OCI-LY1 (cell line): ENCODE data around the gene SLC38A4.

Experiments
- EZH2 ChIP-seq: fragments of 200-600 bp; sonication (generic), shearing (Covaris generic); IDR thresholded peaks from 2 replicates; pipeline ENCODE4 v1.8.0; 2017; ENCODE audit warnings: borderline replicate concordance, mixed run types, mild to moderate bottlenecking, antibody characterized with exemption, low read length, moderate library complexity, mixed read lengths
- TF ChIP-seq, protein P1 (sequence below): fragments of 200-600 bp; sonication (generic), shearing (Covaris generic); IDR thresholded peaks from 2 replicates; pipeline ENCODE4 v1.5.1; 2017; ENCODE audit warnings: mild to moderate bottlenecking, antibody characterized with exemption, low read length, moderate library complexity, mixed read lengths

DNA sequence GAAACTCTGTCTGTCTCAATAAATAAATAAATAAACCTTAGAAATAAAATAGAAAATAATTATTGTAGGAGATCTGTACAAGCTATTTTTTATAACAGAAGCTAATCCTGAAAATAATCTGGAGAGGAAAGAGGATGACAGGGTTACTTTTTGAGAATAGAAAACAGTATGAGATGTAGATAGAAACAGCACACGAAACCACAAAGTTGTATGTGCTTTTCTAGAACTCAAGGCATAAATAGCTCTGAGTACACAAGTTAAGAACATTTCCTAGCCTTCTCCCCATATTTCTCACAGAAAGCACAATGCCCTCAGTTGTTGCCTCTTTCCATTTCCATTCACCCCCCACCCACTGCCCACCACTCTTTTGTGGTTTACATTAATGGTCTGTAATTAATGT is 35.7 kb downstream of the SLC38A4 start:
- TF ChIP-seq EZH2, result no peak
- TF ChIP-seq, protein P1, sequence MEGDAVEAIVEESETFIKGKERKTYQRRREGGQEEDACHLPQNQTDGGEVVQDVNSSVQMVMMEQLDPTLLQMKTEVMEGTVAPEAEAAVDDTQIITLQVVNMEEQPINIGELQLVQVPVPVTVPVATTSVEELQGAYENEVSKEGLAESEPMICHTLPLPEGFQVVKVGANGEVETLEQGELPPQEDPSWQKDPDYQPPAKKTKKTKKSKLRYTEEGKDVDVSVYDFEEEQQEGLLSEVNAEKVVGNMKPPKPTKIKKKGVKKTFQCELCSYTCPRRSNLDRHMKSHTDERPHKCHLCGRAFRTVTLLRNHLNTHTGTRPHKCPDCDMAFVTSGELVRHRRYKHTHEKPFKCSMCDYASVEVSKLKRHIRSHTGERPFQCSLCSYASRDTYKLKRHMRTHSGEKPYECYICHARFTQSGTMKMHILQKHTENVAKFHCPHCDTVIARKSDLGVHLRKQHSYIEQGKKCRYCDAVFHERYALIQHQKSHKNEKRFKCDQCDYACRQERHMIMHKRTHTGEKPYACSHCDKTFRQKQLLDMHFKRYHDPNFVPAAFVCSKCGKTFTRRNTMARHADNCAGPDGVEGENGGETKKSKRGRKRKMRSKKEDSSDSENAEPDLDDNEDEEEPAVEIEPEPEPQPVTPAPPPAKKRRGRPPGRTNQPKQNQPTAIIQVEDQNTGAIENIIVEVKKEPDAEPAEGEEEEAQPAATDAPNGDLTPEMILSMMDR, result no peak
